K562 (cell line): ENCODE results near the gene CNOT1. TPM values are rescaled to one million over a fixed set of nuclear protein-coding genes. Genes with fewer than 3 reads are reported as not detected.
A peak's percentile ranks its signal among the peaks of the same experiment; 100 is the strongest.

Experiments used
- DDX20 ChIP-seq: fragments of 450-650 bp; IDR thresholded peaks from 2 replicates; pipeline ENCODE4 v1.6.1; 2016; ENCODE audit warnings: missing genetic modification characterization, low read depth, mild to moderate bottlenecking, missing compliant biosample characterization, moderate library complexity
- HIVEP1 ChIP-seq: fragments of 250-450 bp; sonication (Bioruptor Pico); IDR thresholded peaks from 2 replicates; pipeline ENCODE4 v1.4.0; 2020; ENCODE audit warnings: mild to moderate bottlenecking
- L3MBTL2 ChIP-seq: fragments of 450-650 bp; IDR thresholded peaks from 2 replicates; pipeline ENCODE4 v1.6.1; 2016; ENCODE audit warnings: mild to moderate bottlenecking, moderate library complexity
- SIX5 ChIP-seq, 2 experiments: IDR thresholded peaks; 2 replicates each; pipeline ENCODE4 v1.6.1; 2011; ENCODE audit warnings: low read length in 2 of 2, borderline replicate concordance in 1 of 2, low read depth in 1 of 2, mild to moderate bottlenecking in 1 of 2, moderate library complexity in 1 of 2; ENCODE audit not compliant: insufficient read depth in 1 of 2
- TCF3 ChIP-seq: sonication (generic); formaldehyde crosslinking; IDR thresholded peaks from 2 replicates; pipeline ENCODE4 v1.4.0; 2020; ENCODE audit warnings: mild to moderate bottlenecking, missing genetic modification reagents
- polyA plus RNA-seq, 8 experiments: library from polyadenylated mRNA; depleted of rRNA in 4 of 8; stranded (reverse) in 5 of 8; unstranded in 3 of 8; fragments of >200 nt; fragmentation: Nextera tagmentation in 2 of 8; fragmentation: Illumina TruSeq in 1 of 8; extraction: Ambion mirVana in 2 of 8; extraction: Trizol in 1 of 8; gene quantifications; 2 replicates each; pipeline versions ENCODE4 v1.2.1 to v1.2.3, GENCODE V29; 2011 to 2014; ENCODE audit warnings: inconsistent platforms in 1 of 8, missing spikeins in 1 of 8
- total RNA-seq, 7 experiments: library from RNA; depleted of rRNA in 6 of 7; stranded (reverse); fragments of >200 nt in 6 of 7; fragmentation: Illumina TruSeq in 2 of 7; extraction: Trizol in 2 of 7; gene quantifications; 2 replicates each; pipeline versions ENCODE4 v1.2.1 to v1.2.3, GENCODE V29; 2011 to 2021; ENCODE audit warnings: low replicate concordance in 1 of 7
- TF ChIP-seq, protein P1 (sequence below), 2 experiments: IDR thresholded peaks; 2 replicates each; pipeline ENCODE4 v1.6.1; 2011; ENCODE audit warnings: borderline replicate concordance in 1 of 2, control low read depth in 1 of 2, low read depth in 1 of 2, low read length in 1 of 2, mild to moderate bottlenecking in 1 of 2, mixed read lengths in 1 of 2, moderate library complexity in 1 of 2; ENCODE audit not compliant: insufficient read depth in 1 of 2, insufficient read length in 1 of 2, poor library complexity in 1 of 2, severe bottlenecking in 1 of 2; ENCODE audit errors: extremely low read depth in 1 of 2
- TF ChIP-seq, protein P2 (sequence below): sonication (generic); formaldehyde crosslinking; IDR thresholded peaks from 2 replicates; pipeline ENCODE4 v1.8.0; 2023; ENCODE audit warnings: mild to moderate bottlenecking, missing genetic modification reagents
- TF ChIP-seq, protein P3 (sequence below): fragments of 250-450 bp; sonication (Bioruptor Pico); IDR thresholded peaks from 2 replicates; pipeline ENCODE4 v1.5.0; 2020; ENCODE audit warnings: mild to moderate bottlenecking
- TF ChIP-seq, protein P4 (sequence below): fragments of 250-450 bp; sonication (Bioruptor Pico); IDR thresholded peaks from 2 replicates; pipeline ENCODE4 v1.5.1; 2021; ENCODE audit warnings: mild to moderate bottlenecking

CNOT1 gene
- total and polyA plus RNA-seq, 9 of the 15 experiments (the other 6 are each of a cell fraction or from before 2014, with no cell fraction given), result 110 to 270 (median 220) TPM

DNA sequence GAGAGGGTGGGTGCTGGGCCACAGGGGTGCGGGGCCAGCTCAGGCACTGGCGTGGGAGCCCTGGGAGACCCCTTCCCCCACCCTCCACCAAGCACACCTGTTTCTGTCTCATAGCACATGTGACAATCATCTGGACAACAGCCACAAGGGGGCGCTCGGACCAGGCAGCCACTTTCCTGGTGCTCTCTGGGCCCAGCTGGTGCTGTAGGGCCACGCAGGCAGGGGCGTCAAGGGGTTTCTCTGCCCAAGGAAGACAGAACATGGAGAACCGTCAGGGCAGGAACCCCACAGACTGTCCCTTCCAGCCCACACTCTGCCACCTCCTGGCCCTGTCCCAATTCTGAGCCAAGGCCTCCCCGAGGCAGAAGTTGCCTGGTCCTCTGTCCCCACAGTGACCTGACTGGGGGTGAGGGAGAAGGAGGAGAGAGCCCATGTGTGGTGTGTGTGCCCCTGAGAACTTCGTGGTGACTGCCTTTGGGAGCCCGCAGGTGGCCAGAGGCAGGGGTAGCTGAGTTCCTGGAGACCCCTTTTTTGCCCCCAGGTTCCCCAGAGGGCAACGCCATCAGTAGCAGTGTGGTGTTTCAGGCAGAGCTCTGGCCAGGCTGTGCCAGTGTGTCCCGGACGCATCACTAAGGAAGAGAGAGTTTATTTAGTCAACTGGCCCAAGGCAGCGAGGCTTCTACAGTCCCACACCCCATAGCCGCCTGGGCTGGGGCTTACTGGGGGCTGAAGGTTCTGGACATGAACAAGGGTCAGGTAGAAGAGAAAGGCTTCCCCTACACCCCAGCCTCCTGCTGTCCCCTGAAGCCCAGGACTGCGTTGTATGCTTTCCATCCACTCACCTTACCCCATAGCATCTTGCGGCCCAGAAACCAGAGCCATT, 117.5 kb downstream of the CNOT1 start (continued):
- TF ChIP-seq, protein P1, sequence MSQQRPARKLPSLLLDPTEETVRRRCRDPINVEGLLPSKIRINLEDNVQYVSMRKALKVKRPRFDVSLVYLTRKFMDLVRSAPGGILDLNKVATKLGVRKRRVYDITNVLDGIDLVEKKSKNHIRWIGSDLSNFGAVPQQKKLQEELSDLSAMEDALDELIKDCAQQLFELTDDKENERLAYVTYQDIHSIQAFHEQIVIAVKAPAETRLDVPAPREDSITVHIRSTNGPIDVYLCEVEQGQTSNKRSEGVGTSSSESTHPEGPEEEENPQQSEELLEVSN (IDR thresholded peaks at IDR 0.05; ENCODE audit: borderline replicate concordance in 1 of 2, extremely low read depth in 1 of 2, insufficient read depth in 1 of 2, insufficient read length in 1 of 2, low read depth in 1 of 2, low read length in 1 of 2, poor library complexity in 1 of 2, severe bottlenecking in 1 of 2), result peak in 1 of 2 experiments; percentile 27
- TF ChIP-seq TCF3 (CRISPR knock-in tag), result 0 out of 2 replicates have a peak, but pooled peaks have one; percentile 26
- TF ChIP-seq HIVEP1 (CRISPR knock-in tag), result no peak
- no peak for TF ChIP-seq DDX20 (tag)
- peak; percentile 9; the same call in 1 of the 2 replicates for TF ChIP-seq L3MBTL2
- TF ChIP-seq, protein P2, sequence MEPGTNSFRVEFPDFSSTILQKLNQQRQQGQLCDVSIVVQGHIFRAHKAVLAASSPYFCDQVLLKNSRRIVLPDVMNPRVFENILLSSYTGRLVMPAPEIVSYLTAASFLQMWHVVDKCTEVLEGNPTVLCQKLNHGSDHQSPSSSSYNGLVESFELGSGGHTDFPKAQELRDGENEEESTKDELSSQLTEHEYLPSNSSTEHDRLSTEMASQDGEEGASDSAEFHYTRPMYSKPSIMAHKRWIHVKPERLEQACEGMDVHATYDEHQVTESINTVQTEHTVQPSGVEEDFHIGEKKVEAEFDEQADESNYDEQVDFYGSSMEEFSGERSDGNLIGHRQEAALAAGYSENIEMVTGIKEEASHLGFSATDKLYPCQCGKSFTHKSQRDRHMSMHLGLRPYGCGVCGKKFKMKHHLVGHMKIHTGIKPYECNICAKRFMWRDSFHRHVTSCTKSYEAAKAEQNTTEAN (CRISPR knock-in tag), result no peak
- TF ChIP-seq, protein P3, sequence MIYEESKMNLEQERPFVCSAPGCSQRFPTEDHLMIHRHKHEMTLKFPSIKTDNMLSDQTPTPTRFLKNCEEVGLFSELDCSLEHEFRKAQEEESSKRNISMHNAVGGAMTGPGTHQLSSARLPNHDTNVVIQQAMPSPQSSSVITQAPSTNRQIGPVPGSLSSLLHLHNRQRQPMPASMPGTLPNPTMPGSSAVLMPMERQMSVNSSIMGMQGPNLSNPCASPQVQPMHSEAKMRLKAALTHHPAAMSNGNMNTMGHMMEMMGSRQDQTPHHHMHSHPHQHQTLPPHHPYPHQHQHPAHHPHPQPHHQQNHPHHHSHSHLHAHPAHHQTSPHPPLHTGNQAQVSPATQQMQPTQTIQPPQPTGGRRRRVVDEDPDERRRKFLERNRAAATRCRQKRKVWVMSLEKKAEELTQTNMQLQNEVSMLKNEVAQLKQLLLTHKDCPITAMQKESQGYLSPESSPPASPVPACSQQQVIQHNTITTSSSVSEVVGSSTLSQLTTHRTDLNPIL (CRISPR knock-in tag), result no peak
- no peak for TF ChIP-seq SIX5 (IDR thresholded peaks at IDR 0.05; ENCODE audit: borderline replicate concordance in 1 of 2, insufficient read depth in 1 of 2, low read depth in 1 of 2, low read length in 2 of 2)
- TF ChIP-seq, protein P4, sequence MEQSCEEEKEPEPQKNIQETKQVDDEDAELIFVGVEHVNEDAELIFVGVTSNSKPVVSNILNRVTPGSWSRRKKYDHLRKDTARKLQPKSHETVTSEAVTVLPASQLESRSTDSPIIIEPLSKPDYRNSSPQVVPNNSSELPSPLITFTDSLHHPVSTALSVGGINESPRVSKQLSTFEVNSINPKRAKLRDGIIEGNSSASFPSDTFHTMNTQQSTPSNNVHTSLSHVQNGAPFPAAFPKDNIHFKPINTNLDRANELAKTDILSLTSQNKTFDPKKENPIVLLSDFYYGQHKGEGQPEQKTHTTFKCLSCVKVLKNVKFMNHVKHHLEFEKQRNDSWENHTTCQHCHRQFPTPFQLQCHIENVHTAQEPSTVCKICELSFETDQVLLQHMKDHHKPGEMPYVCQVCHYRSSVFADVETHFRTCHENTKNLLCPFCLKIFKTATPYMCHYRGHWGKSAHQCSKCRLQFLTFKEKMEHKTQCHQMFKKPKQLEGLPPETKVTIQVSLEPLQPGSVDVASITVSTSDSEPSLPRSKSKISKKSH (CRISPR knock-in tag), result no peak
